Superior temporal gyrus (tissue), 1 donor: ENCODE data around the gene C12orf75.
"Not testable (repeated sequence)": the region's sequence is repeated elsewhere in the genome, so short reads cannot be mapped to it uniquely, and the experiment has no call there.

Experiments
- DNase-seq: peaks from one replicate; pipeline ENCODE4 v3.0.0-alpha.2; 2016; ENCODE audit errors: extremely low spot score

C12orf75 gene

GRCh38 chr12:105335856-105336255 lies 5.4 kb downstream of the C12orf75 start:
- DNase-seq: no peak

DNA sequence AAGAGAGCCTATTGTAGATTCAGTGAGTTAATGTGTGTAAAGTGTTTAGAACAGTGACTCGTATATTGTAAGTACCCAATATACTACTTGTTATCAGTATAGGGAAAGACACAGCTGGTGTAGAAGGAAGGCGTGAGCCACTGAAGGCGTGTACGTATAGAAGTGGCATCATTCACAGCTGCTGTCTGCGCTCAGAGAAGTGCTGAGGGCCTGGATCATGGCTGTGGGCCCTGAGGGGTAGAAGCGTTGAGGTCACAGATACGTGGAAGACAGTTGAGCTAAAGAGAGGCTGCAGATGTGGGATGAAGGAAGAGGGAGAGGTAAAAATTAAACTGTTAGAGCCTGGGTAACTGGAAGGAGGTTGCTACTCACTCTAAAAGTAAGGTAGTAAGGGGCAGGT lies 5.9 kb downstream of the C12orf75 start:
- DNase-seq: no peak

DNA sequence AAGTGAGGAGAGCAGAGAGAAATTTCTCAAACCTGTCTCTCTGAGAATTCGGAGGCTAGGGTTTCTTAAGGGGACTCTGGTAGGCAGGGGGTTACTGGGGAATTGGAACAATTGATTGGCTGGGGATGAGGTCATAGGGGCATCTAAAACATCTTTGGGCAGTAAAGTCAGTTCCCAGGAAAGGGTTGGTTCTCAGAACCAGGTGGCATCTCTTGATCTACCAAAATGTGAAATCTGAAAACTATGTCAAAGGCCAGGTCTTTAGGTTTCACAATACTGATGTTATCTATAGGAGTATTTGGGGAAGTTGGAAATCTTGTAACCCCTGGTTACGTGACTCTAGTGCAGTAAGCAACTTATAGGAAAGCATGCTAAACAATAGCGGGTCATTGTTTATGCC lies 6.9 kb downstream of the C12orf75 start:
- no peak for DNase-seq

- DNase-seq: no peak
These were observed 8.5 kb downstream of the C12orf75 start for GRCh38 chr12:105338966-105339365.

DNA sequence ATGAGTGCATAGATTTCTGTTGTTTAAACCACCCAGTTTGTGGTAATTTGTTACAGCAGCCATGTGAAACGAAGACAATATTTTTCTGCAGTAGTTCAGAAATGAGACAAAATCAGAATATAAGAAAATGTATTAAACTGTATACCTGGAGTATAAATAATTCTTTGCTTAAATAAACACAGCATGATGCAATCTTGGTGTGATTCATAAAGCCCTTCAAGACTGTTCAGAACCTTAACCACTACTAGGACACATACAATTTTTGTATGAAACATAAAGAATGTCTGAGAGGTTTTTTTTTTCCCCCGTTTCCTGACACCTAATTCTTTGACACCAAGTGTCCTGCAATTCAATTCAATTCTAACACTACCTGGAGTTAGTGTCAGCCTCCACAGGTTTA lies 10.5 kb downstream of the C12orf75 start:
- DNase-seq: no peak

- not testable (repeated sequence) for DNase-seq
These were observed 11.1 kb downstream of the C12orf75 start for GRCh38 chr12:105341620-105342019.

DNA sequence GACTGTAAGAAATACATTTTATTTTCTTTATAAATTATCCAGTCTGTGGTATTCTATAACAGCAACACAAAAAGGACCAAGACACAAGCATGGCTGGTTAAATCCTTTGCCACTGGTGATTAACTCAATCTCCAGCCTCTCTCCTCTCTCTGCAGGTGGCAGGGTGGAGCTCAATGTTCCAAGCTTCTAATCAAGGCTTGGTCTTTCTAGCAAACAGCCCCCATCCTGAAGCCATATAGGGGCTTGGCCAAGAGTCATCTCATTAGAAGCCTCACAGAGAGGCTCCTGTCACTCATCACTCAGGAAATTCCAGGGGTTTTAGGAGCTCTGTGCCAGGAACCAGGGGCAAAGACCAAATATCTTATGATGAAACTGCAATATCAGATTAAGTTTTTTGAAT lies 12.0 kb downstream of the C12orf75 start:
- DNase-seq: no peak

- no peak for DNase-seq
These were observed 13.3 kb downstream of the C12orf75 start for GRCh38 chr12:105343836-105344235.

- DNase-seq: no peak
These were observed 17.0 kb downstream of the C12orf75 start for GRCh38 chr12:105347499-105347898.

GRCh38 chr12:105348142-105348541 lies 17.7 kb downstream of the C12orf75 start:
- no peak for DNase-seq

DNA sequence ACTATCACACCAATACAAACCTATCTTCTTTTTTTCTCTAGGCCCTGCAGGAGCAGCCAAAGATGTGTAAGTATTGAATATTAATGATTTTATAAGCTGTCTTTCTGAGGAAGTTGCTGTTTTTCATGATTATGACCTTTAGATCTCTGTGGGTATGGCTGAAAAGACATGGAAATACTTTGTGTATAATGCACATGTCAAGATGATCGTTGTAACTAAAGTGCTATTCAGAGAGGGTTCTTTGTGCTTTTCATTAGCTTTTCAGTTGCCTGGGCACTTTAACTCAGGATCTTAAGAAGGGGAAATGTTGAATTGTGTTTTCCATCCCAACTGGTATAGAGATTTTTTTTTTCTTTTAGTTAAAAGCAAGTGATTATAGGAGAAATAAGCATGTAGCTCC lies 18.1 kb downstream of the C12orf75 start:
- DNase-seq: no peak

DNA sequence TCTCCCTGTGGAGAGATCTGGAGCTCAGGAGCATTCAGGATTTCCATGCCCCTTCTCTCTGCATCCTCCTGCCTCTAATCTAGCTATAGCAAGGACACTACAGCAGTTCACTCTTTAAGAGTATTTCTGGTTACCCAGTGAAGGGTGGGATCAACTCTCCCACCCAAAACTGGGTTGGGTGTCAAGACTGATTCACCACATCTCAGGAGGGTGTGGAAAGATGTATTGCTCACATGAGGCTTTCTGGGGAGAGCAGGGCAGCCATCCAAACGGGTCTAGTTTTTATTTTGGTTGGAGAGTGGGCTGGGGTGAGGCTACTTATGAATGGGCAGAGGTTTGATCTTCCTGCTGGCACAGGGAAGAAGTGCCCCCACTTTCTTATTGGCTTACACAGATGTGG lies 18.6 kb downstream of the C12orf75 start:
- no peak for DNase-seq

GRCh38 chr12:105351523-105351922 lies 21.0 kb downstream of the C12orf75 start:
- DNase-seq: no peak

DNA sequence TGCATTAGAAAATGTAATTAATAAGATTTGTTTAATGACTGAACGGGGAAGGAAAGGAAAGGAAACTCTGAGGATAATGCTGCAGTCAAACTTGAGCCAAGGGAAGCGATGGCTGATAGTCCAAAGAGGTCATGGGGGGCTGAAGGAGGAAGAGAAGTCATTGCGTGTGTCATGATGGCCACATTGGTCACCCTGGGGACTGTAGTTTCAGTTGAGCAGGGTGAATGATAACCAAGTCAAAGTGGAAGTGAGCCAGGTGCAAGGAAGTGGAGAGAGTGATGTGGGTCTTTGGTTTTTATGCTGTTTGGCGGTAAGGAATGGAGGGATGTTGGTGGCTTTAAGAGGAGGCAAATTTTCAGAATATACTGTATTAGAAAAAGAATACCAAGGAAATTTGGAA lies 21.6 kb downstream of the C12orf75 start:
- no peak for DNase-seq

- no peak for DNase-seq
These were observed 22.6 kb downstream of the C12orf75 start for GRCh38 chr12:105352940-105353635.

DNA sequence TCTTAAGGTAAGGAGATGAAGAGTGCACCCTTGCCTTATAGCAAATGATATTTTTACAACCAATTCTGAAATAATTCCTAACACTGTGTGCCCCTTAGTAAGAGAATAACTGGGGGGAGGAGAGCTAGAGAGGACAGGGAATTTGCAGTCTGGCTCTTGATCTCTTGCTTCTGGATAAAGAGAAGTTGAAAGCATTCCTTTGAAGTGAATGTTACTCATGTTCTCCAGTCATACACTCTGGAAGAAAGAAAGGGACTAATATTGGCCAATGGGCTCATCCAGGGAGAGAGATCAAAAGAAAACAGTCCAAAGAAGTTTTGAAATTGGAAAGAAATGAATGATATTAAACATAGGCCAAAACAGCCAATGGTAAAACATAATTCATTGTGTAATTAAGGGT lies 25.3 kb downstream of the C12orf75 start:
- DNase-seq: no peak

DNA sequence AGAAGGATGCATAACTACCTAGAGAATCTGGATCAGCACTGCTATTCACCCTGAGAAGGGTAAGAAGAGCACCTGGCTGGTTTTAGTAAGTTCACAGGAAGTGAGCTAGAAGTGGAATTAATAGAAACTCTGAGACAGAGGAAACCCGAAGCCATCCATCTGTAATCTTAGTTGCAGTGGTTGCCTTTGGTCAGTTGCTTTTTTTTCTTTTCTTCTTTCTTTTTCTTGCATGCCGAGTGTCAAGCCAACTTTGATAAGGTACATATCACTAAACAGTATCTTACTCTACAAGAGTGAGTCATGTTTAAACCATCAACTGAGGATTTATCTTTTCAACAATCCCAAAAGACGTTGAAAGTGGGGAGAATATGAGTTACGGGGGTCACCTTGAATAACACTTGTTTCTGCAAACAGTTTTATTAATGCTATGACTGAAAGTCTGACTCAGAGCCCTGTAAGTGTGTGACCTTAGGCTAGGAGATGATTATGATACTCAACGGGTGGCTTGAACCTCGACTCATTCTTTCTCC lies 26.7 kb downstream of the C12orf75 start:
- no peak for DNase-seq

GRCh38 chr12:105358789-105359188 lies 28.3 kb downstream of the C12orf75 start:
- DNase-seq: peak; percentile 44

DNA sequence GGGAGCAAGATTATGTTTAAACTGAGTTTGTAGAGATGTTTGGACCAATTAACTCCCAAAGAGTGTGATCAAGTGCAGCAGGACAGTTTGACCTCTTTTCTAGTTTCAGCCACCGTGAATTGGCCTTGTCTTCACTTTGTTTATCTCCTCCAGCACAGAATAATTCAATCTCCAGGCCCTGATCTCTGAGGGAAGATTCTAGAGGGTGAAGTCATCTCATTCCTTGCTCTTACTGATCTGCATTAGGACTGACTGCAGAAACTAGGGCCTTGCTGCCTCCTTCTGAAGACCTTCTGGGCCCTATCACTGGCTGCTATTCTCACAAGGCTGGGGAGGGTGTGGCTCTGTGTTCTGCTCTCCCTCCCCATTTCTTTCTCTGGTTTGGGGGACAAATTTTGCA lies 29.4 kb downstream of the C12orf75 start:
- no peak for DNase-seq

GRCh38 chr12:105363890-105364289 lies 33.4 kb downstream of the C12orf75 start:
- no peak for DNase-seq

DNA sequence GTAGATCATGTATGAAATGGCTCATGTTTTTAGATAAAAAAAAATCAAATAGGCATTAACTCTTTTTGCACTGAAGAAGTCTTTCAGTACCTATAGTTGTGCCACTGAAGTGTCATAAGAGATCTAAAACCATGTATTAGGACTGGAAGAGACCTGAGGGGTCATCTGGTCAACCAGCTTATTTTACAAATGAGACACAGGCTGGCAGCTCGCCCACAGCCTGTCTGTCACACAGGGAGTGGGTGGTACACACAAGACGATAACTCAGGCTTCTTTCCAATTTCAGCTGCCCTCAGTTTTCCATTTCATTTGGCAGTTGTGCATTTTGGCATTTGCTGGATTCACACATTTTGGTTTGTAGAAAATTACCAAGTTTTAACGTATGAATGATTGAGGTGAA lies 34.7 kb downstream of the C12orf75 start:
- DNase-seq: no peak

GRCh38 chr12:105368047-105368646 lies 37.7 kb downstream of the C12orf75 start:
- no peak for DNase-seq

DNA sequence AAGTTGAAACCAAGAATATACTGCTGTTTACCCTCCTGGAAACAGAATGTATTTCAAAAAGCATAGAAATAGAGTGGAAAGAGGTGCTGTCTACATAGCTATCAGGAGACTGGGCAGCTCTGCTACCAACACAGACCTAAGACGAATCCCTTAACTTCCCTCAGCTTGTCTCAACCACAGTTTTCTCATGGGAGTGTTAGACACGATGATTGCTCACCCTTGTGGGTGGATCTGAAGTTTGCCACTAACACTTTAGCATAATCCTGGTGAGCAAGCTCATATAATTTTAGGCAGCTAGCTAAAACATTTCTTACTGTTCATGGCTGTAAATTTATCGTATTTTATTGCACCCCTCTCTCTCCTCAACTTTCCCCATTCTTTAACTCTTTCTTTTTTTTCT lies 38.5 kb downstream of the C12orf75 start:
- no peak for DNase-seq

DNA sequence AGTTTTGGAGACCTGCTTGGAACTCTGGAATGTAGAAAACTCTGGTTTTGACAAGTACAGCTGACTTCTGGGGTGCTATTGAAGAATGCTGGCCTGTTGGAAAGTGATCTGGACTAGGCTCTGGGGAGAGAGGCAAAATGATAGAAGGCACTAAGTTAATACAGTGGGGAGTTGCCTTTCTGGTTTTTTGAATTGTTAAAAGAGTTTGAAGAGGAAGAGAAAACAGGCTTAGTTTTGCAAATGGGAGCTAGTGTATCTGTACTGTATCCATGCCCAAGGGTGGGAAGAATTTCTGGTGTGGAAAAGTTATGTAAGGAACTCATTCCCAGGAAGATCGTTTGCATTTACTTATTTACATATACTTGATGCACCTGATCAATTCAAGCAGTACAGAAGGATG lies 43.8 kb downstream of the C12orf75 start:
- DNase-seq: no peak
